H9 (cell line): ENCODE data around the gene MR1. TPM values are rescaled to one million over a fixed set of nuclear protein-coding genes. Genes with fewer than 3 reads are reported as not detected.

Experiments used
- DNase-seq: peaks from one replicate; pipeline ENCODE4 v3.0.0-alpha.2; 2017
- H2AFZ ChIP-seq: one replicate; pipeline ENCODE4 v1.6.1; 2013; ENCODE audit warnings: mild to moderate bottlenecking, low read length, control low read depth, moderate library complexity
- H2AK5ac ChIP-seq: 2 replicates; pipeline ENCODE4 v1.6.1; 2013; ENCODE audit warnings: low read length, control low read depth, mixed read lengths; ENCODE audit not compliant: insufficient read length
- H2BK120ac ChIP-seq: one replicate; pipeline ENCODE4 v1.6.1; 2013; ENCODE audit warnings: low read depth, mild to moderate bottlenecking, low read length, control low read depth, inconsistent platforms; ENCODE audit not compliant: poor library complexity, severe bottlenecking
- H2BK12ac ChIP-seq: 2 replicates; pipeline ENCODE4 v1.6.1; 2013; ENCODE audit warnings: low read length, control low read depth, mixed read lengths, low read depth; ENCODE audit not compliant: insufficient read length
- H2BK15ac ChIP-seq: 2 replicates; pipeline ENCODE4 v1.6.1; 2013; ENCODE audit warnings: low read depth, low read length, control low read depth
- H2BK20ac ChIP-seq: one replicate; pipeline ENCODE4 v1.6.1; 2013; ENCODE audit warnings: low read depth, mild to moderate bottlenecking, low read length, control low read depth, inconsistent platforms; ENCODE audit not compliant: poor library complexity, severe bottlenecking
- H2BK5ac ChIP-seq: 2 replicates; pipeline ENCODE4 v1.6.1; 2013; ENCODE audit warnings: low read length, control low read depth, mixed read lengths; ENCODE audit not compliant: insufficient read length
- H3K14ac ChIP-seq: 2 replicates; pipeline ENCODE4 v1.6.1; 2013; ENCODE audit warnings: low read length, control low read depth; ENCODE audit not compliant: insufficient read depth
- H3K18ac ChIP-seq: 2 replicates; pipeline ENCODE4 v1.6.1; 2013; ENCODE audit warnings: low read depth, mild to moderate bottlenecking, mixed read lengths, low read length, control low read depth; ENCODE audit not compliant: insufficient read length
- H3K23ac ChIP-seq: 2 replicates; pipeline ENCODE4 v1.6.1; 2013; ENCODE audit warnings: low read length, control low read depth, mixed read lengths, low read depth; ENCODE audit not compliant: insufficient read length
- H3K23me2 ChIP-seq: 2 replicates; pipeline ENCODE4 v1.6.1; 2013; ENCODE audit warnings: low read depth, mild to moderate bottlenecking, mixed read lengths, low read length, control low read depth; ENCODE audit not compliant: insufficient read length, poor library complexity, severe bottlenecking
- H3K27ac ChIP-seq: 2 replicates; pipeline ENCODE4 v1.5.1; 2013; ENCODE audit warnings: low read length, control low read depth, mixed read lengths, low read depth; ENCODE audit not compliant: insufficient read length
- H3K27me3 ChIP-seq: 2 replicates; pipeline ENCODE4 v1.6.1; 2013; ENCODE audit warnings: low read length, control low read depth, inconsistent platforms; ENCODE audit not compliant: insufficient read depth
- H3K4ac ChIP-seq: 2 replicates; pipeline ENCODE4 v1.6.1; 2013; ENCODE audit warnings: low read depth, mild to moderate bottlenecking, control low read depth, inconsistent platforms, low read length, moderate library complexity
- H3K4me1 ChIP-seq: 2 replicates; pipeline ENCODE4 v1.6.1; 2013; ENCODE audit warnings: low read length, control low read depth, inconsistent platforms; ENCODE audit not compliant: insufficient read depth
- H3K4me2 ChIP-seq: 2 replicates; pipeline ENCODE4 v1.6.1; 2013; ENCODE audit warnings: low read length, control low read depth, mixed read lengths; ENCODE audit not compliant: insufficient read length, insufficient read depth
- H3K56ac ChIP-seq: 2 replicates; pipeline ENCODE4 v1.6.1; 2013; ENCODE audit warnings: low read depth, mild to moderate bottlenecking, mixed read lengths, low read length, control low read depth; ENCODE audit not compliant: insufficient read length
- H3K79me1 ChIP-seq: 2 replicates; pipeline ENCODE4 v1.6.1; 2013; ENCODE audit warnings: low read depth, mild to moderate bottlenecking, moderate library complexity, low read length, control low read depth, inconsistent platforms; ENCODE audit not compliant: insufficient read depth, poor library complexity, severe bottlenecking
- H3K79me2 ChIP-seq: 2 replicates; pipeline ENCODE4 v1.6.1; 2013; ENCODE audit warnings: low read length, control low read depth, inconsistent platforms; ENCODE audit not compliant: insufficient read depth
- H3K9ac ChIP-seq: 2 replicates; pipeline ENCODE4 v1.6.1; 2013; ENCODE audit warnings: low read length, control low read depth, mixed read lengths; ENCODE audit not compliant: insufficient read length; ENCODE audit errors: extremely low read depth
- H3K9me3 ChIP-seq: one replicate; pipeline ENCODE4 v1.6.1; 2013; ENCODE audit warnings: low read depth, low read length, inconsistent platforms; ENCODE audit not compliant: control insufficient read depth
- H3T11ph ChIP-seq: one replicate; pipeline ENCODE4 v1.6.1; 2013; ENCODE audit warnings: mild to moderate bottlenecking, low read length, control low read depth, inconsistent platforms
- H4K20me1 ChIP-seq: one replicate; pipeline ENCODE4 v1.6.1; 2013; ENCODE audit not compliant: control insufficient read depth, insufficient read length, insufficient read depth
- H4K5ac ChIP-seq: 2 replicates; pipeline ENCODE4 v1.6.1; 2013; ENCODE audit warnings: low read depth, mild to moderate bottlenecking, mixed read lengths, low read length, control low read depth; ENCODE audit not compliant: insufficient read length
- H4K8ac ChIP-seq: replicated peaks from 2 replicates; pipeline ENCODE4 v1.6.1; 2013; ENCODE audit warnings: low read length, control low read depth, mixed read lengths, low read depth; ENCODE audit not compliant: insufficient read length
- H4K91ac ChIP-seq: 2 replicates; pipeline ENCODE4 v1.6.1; 2013; ENCODE audit warnings: low read depth, mild to moderate bottlenecking, moderate library complexity, mixed read lengths, low read length, control low read depth; ENCODE audit not compliant: insufficient read length
- H3K27ac Mint-ChIP-seq, 3 experiments: 2 replicates in 2 of 3; 3 replicates in 1 of 3; pipeline ENCODE4 v1.8.0; 2020 to 2021; ENCODE audit warnings: mixed read lengths in 3 of 3, mild to moderate bottlenecking in 1 of 3, moderate library complexity in 1 of 3
- H3K27me3 Mint-ChIP-seq: 2 replicates; pipeline ENCODE4 v1.8.0; 2021; ENCODE audit warnings: low read depth, mild to moderate bottlenecking, moderate library complexity, mixed read lengths
- H3K36me3 Mint-ChIP-seq, 3 experiments: 2 replicates in 2 of 3; 3 replicates in 1 of 3; pipeline ENCODE4 v1.8.0; 2020 to 2021; ENCODE audit warnings: low read depth in 3 of 3, mixed read lengths in 3 of 3; ENCODE audit not compliant: insufficient read depth in 1 of 3
- H3K4me1 Mint-ChIP-seq, 2 experiments: 2 replicates each; pipeline ENCODE4 v1.8.0; 2020; ENCODE audit warnings: mixed read lengths in 2 of 2
- H3K4me3 Mint-ChIP-seq, 2 experiments: 2 replicates in 1 of 2; 3 replicates in 1 of 2; pipeline ENCODE4 v1.8.0; 2020 to 2021; ENCODE audit warnings: mild to moderate bottlenecking in 2 of 2, mixed read lengths in 2 of 2, moderate library complexity in 1 of 2
- H3K9me3 Mint-ChIP-seq, 2 experiments: 2 replicates in 1 of 2; 3 replicates in 1 of 2; pipeline ENCODE4 v1.8.0; 2020; ENCODE audit warnings: mild to moderate bottlenecking in 2 of 2, mixed read lengths in 2 of 2, moderate library complexity in 1 of 2
- WGBS: extraction: QIAGEN DNeasy Blood & Tissue Kit; methylation state at CpG from one replicate; pipeline ENCODE4 v1.1.7; 2013; ENCODE audit warnings: missing lambda C conversion rate, low lambda C conversion rate, mixed read lengths; ENCODE audit not compliant: insufficient read length; ENCODE audit errors: extremely low coverage; 5-methylcytosine and 5-hydroxymethylcytosine counted together
- total RNA-seq: library from RNA; stranded (reverse); gene quantifications from 2 replicates; pipeline ENCODE4 v1.2.1, GENCODE V29; 2021
- TF ChIP-seq, protein P1 (sequence below): fragments of 200-600 bp; sonication (generic); conservative IDR thresholded peaks from 3 replicates; pipeline ENCODE4 v1.8.0; 2021; ENCODE audit warnings: antibody characterized with exemption, mild to moderate bottlenecking

The MR1 gene
- total RNA-seq, 1 experiment from 2014 or later, result 0.02 TPM

DNA sequence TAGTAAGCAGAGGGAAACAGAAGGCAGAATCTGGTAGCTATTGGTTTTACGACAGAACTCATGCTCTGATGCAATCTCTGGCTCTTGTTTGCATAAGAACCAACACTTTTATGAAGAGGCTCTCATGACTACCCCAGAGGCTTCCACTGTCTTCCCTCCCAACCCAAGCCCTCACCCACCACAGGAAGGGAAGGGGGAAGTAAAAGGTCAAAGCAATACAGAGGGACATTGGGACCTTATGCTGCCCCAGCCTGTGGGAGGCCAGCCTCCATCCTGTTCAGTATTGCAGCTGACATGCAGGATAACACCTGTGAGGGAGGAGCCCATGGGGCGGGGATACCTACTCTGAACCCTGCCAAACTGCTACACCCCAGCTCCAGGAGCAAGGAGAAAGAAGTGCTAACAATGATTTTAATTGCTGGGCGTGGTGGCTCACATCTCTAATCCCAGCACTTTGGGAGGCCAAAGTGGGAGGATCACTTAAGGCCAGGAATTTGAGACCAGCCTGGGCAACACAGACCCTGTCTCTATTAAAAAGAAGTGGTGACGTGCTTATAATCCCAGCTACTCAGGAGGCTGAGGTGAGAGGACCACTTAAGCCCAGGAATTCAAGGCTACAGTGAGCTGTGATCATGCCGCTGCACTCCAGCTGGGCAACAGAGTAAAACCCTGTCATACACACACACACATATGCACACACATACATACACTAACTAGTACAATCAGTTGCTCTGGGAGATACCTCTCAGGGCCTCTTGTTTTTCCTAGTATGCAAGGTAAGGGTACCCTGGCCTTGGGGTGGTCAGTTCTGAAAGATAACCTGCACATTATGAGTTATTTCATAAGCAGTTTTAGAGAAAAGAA lies 9.5 kb downstream of the MR1 start:
- no peak overlapping the region for H3K4me2 ChIP-seq
- H2AK5ac ChIP-seq, result no peak overlapping the region
- H3K79me2 ChIP-seq, result no peaks in the 10 kb centered on the region
- Mint-ChIP-seq H3K9me3 (peaks cover 0 to 7% of the 10 kb centered on the region in 2 experiments; a peak in 2 of 5 replicates), H3K27ac (no peak overlapping the region), H3K4me3 (no peak overlapping the region), H3K36me3 (peaks cover 0 to 6% (median 5%) of the 10 kb centered on the region in 3 experiments; a peak in 1 of 7 replicates), H3K4me1 (peaks cover 5% of the 10 kb centered on the region in 2 experiments; a peak in 3 of 4 replicates), H3K27me3 (peaks cover 4% of the 10 kb centered on the region; the same call in 1 of the 2 replicates)
- no peak overlapping the region for H2BK15ac ChIP-seq
- no peak overlapping the region for H3K27ac ChIP-seq
- no peaks in the 10 kb centered on the region for H3K79me1 ChIP-seq
- H3K4me1 ChIP-seq, result no peaks in the 10 kb centered on the region
- H3K18ac ChIP-seq, result no peak overlapping the region
- TF ChIP-seq, protein P1, sequence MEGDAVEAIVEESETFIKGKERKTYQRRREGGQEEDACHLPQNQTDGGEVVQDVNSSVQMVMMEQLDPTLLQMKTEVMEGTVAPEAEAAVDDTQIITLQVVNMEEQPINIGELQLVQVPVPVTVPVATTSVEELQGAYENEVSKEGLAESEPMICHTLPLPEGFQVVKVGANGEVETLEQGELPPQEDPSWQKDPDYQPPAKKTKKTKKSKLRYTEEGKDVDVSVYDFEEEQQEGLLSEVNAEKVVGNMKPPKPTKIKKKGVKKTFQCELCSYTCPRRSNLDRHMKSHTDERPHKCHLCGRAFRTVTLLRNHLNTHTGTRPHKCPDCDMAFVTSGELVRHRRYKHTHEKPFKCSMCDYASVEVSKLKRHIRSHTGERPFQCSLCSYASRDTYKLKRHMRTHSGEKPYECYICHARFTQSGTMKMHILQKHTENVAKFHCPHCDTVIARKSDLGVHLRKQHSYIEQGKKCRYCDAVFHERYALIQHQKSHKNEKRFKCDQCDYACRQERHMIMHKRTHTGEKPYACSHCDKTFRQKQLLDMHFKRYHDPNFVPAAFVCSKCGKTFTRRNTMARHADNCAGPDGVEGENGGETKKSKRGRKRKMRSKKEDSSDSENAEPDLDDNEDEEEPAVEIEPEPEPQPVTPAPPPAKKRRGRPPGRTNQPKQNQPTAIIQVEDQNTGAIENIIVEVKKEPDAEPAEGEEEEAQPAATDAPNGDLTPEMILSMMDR, result no peak
- no peak overlapping the region for H3K9ac ChIP-seq
- no peak overlapping the region for H2BK20ac ChIP-seq
- H3T11ph ChIP-seq, result no peak overlapping the region
- no peak overlapping the region for H2AFZ ChIP-seq
- no peak overlapping the region for H3K23ac ChIP-seq
- H3K27me3 ChIP-seq, result no peaks in the 10 kb centered on the region
- H3K14ac ChIP-seq, result no peak overlapping the region
- H2BK12ac ChIP-seq, result no peak overlapping the region
- no peaks in the 10 kb centered on the region for H3K9me3 ChIP-seq
- no peak overlapping the region for H4K5ac ChIP-seq
- no peak overlapping the region for H3K4ac ChIP-seq
- no peak overlapping the region for H2BK120ac ChIP-seq
- H3K56ac ChIP-seq, result no peak overlapping the region
- H4K20me1 ChIP-seq, result no peaks in the 10 kb centered on the region
- H4K91ac ChIP-seq, result no peak overlapping the region
- WGBS, result no CpG with 5 or more reads among the region's 5 CpGs
- H2BK5ac ChIP-seq, result no peak overlapping the region
- H3K23me2 ChIP-seq, result no peaks in the 10 kb centered on the region
- H4K8ac ChIP-seq, result no peak overlapping the region
- no peak for DNase-seq
